ENCODE measurements around the gene NDE1. TPM values are rescaled to one million over a fixed set of nuclear protein-coding genes. Genes with fewer than 3 reads are reported as not detected.

The NDE1 gene
- total and polyA plus RNA-seq, 2 donors (not counting 1 experiment from before 2014, with no cell fraction given) = 33.5 to 149 TPM

- ATAC-seq (ENCODE audit: low read depth) = no peak
- 97% methylated on average over 17 of the region's 18 CpGs for WGBS (ENCODE audit: insufficient coverage)
- Mint-ChIP-seq H3K4me1 (no peaks in the 10 kb centered on the region), H3K27me3 (no peaks in the 10 kb centered on the region), H3K27ac (no peak overlapping the region), H3K9me3 (ENCODE audit: insufficient read depth) (no peaks in the 10 kb centered on the region), H3K4me3 (no peak overlapping the region)
- POLR2A ChIA-PET = no interaction called here
- Histone ChIP-seq H2AFZ (ENCODE audit: insufficient read depth, low read depth, low read length, poor library complexity, severe bottlenecking) (no peak overlapping the region), H3K79me2 (ENCODE audit: control insufficient read depth, insufficient read depth, low read length) (no peaks in the 10 kb centered on the region), H3K36me3 (replicated peaks in 1 of 2; ENCODE audit: control extremely low read depth in 1 of 2, control insufficient read depth in 1 of 2, extremely low read depth in 1 of 2, insufficient read depth in 2 of 2, low read length in 1 of 2) (peaks cover 0 to 7% of the 10 kb centered on the region in 2 experiments), H3K9me3 (ENCODE audit: control extremely low read depth in 1 of 3, control insufficient read depth in 2 of 3, insufficient read depth in 1 of 3, low read length in 2 of 3) (peaks cover 0 to 3% (median 0%) of the 10 kb centered on the region in 3 donors), H3K9ac (ENCODE audit: low read length) (no peak overlapping the region), H3K27me3 (replicated peaks in 1 of 4; ENCODE audit: control extremely low read depth in 1 of 4, control insufficient read depth in 3 of 4, insufficient read depth in 4 of 4, low read length in 3 of 4) (no peaks in the 10 kb centered on the region), H3K4me2 (replicated peaks; ENCODE audit: low read depth, low read length, poor library complexity, severe bottlenecking) (no peak overlapping the region), H3K4me3 (ENCODE audit: control extremely low read depth in 1 of 5, extremely low read depth in 1 of 5, insufficient read depth in 1 of 5, low read depth in 2 of 5, low read length in 4 of 5) (no peak overlapping the region), H4K20me1 (ENCODE audit: control insufficient read depth, insufficient read depth, low read length, poor library complexity, severe bottlenecking) (no peaks in the 10 kb centered on the region), H3K27ac (ENCODE audit: low read length in 2 of 2) (no peak overlapping the region), H3K4me1 (ENCODE audit: control insufficient read depth in 2 of 2, insufficient read depth in 2 of 2, low read length in 2 of 2) (no peaks in the 10 kb centered on the region)
- DNase-seq = no peak
- CTCF ChIA-PET = no interaction called here
- TF ChIP-seq EZH2 (IDR thresholded peaks at IDR 0.05; ENCODE audit: borderline replicate concordance, insufficient read depth, low read depth, low read length, poor library complexity, severe bottlenecking) = no peak
- TF ChIP-seq, protein P1, sequence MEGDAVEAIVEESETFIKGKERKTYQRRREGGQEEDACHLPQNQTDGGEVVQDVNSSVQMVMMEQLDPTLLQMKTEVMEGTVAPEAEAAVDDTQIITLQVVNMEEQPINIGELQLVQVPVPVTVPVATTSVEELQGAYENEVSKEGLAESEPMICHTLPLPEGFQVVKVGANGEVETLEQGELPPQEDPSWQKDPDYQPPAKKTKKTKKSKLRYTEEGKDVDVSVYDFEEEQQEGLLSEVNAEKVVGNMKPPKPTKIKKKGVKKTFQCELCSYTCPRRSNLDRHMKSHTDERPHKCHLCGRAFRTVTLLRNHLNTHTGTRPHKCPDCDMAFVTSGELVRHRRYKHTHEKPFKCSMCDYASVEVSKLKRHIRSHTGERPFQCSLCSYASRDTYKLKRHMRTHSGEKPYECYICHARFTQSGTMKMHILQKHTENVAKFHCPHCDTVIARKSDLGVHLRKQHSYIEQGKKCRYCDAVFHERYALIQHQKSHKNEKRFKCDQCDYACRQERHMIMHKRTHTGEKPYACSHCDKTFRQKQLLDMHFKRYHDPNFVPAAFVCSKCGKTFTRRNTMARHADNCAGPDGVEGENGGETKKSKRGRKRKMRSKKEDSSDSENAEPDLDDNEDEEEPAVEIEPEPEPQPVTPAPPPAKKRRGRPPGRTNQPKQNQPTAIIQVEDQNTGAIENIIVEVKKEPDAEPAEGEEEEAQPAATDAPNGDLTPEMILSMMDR (IDR thresholded peaks at IDR 0.05) = no peak
- intact Hi-C loops (cut with micrococcal nuclease) = no loop called here
Measured at GRCh38 chr16:15749985-15750384, 99.9 kb downstream of the NDE1 start.

- intact Hi-C loops (cut with micrococcal nuclease) = no loop called here
- TF ChIP-seq, protein P1 (IDR thresholded peaks at IDR 0.05) = no peak
- TF ChIP-seq EZH2 (IDR thresholded peaks at IDR 0.05; ENCODE audit: borderline replicate concordance, insufficient read depth, low read depth, low read length, poor library complexity, severe bottlenecking) = no peak
- DNase-seq = no peak
- peaks cover 7% of the 10 kb centered on the region for H3K4me1 Mint-ChIP-seq
- no peaks in the 10 kb centered on the region for H3K9me3 Mint-ChIP-seq (ENCODE audit: insufficient read depth)
- no peak overlapping the region for H3K4me2 ChIP-seq (replicated peaks; ENCODE audit: low read depth, low read length, poor library complexity, severe bottlenecking)
- H3K9ac ChIP-seq (ENCODE audit: low read length) = no peak overlapping the region
- WGBS (ENCODE audit: insufficient coverage) = 87% methylated on average over 6 of the region's 7 CpGs
- H4K20me1 ChIP-seq (ENCODE audit: control insufficient read depth, insufficient read depth, low read length, poor library complexity, severe bottlenecking) = no peaks in the 10 kb centered on the region
- no peak overlapping the region for H3K4me3 Mint-ChIP-seq
- H3K36me3 ChIP-seq (replicated peaks in 1 of 2; ENCODE audit: control extremely low read depth in 1 of 2, control insufficient read depth in 1 of 2, extremely low read depth in 1 of 2, insufficient read depth in 2 of 2, low read length in 1 of 2) = peaks cover 0 to 7% of the 10 kb centered on the region in 2 experiments
- no peak for ATAC-seq (ENCODE audit: low read depth)
- H3K4me1 ChIP-seq (ENCODE audit: control insufficient read depth in 2 of 2, insufficient read depth in 2 of 2, low read length in 2 of 2) = peaks cover 0 to 3% of the 10 kb centered on the region in 2 donors
- H3K79me2 ChIP-seq (ENCODE audit: control insufficient read depth, insufficient read depth, low read length) = no peaks in the 10 kb centered on the region
- H3K4me3 ChIP-seq (ENCODE audit: control extremely low read depth in 1 of 5, extremely low read depth in 1 of 5, insufficient read depth in 1 of 5, low read depth in 2 of 5, low read length in 4 of 5) = no peak overlapping the region
- POLR2A ChIA-PET = no interaction called here
- H3K27me3 ChIP-seq (replicated peaks in 1 of 4; ENCODE audit: control extremely low read depth in 1 of 4, control insufficient read depth in 3 of 4, insufficient read depth in 4 of 4, low read length in 3 of 4) = no peaks in the 10 kb centered on the region
- no peak overlapping the region for H3K27ac ChIP-seq (ENCODE audit: low read length in 2 of 2)
- peaks cover 4% of the 10 kb centered on the region for H3K27me3 Mint-ChIP-seq
- CTCF ChIA-PET = no interaction called here
- H3K27ac Mint-ChIP-seq = no peak overlapping the region
- H3K9me3 ChIP-seq (ENCODE audit: control extremely low read depth in 1 of 3, control insufficient read depth in 2 of 3, insufficient read depth in 1 of 3, low read length in 2 of 3) = peaks cover 0 to 10% (median 0%) of the 10 kb centered on the region in 3 donors
- no peak overlapping the region for H2AFZ ChIP-seq (ENCODE audit: insufficient read depth, low read depth, low read length, poor library complexity, severe bottlenecking)
Measured at GRCh38 chr16:15751940-15752339, 101.9 kb downstream of the NDE1 start.
